ENCODE results near the gene ATG16L1.
"Not testable (repeated sequence)": the region's sequence is repeated elsewhere in the genome, so short reads cannot be mapped to it uniquely, and the experiment has no call there.

ATG16L1 gene

DNA sequence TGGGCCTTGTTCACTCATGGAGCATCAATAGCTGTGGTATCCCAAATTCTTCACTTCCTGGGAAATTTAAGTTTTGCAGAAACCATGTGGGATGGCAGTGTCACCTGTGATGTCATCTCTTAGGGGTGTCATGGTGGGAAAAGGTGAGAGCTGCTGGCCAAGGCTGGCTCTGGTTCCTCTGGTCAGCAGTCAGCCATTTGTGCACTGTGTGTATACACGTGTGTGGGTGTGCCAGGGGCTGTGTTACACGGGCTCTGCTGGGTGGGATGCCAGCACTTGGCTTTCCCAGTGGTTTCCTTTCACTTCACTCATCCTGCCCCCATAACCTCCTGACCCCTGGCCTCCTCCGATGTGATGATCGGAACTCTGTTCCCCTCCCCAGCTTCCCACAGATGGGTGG lies 77.4 kb downstream of the ATG16L1 start:
- no peak for DNase-seq (ENCODE audit: extremely low read depth in 1 of 2, low read depth in 1 of 2)

DNA sequence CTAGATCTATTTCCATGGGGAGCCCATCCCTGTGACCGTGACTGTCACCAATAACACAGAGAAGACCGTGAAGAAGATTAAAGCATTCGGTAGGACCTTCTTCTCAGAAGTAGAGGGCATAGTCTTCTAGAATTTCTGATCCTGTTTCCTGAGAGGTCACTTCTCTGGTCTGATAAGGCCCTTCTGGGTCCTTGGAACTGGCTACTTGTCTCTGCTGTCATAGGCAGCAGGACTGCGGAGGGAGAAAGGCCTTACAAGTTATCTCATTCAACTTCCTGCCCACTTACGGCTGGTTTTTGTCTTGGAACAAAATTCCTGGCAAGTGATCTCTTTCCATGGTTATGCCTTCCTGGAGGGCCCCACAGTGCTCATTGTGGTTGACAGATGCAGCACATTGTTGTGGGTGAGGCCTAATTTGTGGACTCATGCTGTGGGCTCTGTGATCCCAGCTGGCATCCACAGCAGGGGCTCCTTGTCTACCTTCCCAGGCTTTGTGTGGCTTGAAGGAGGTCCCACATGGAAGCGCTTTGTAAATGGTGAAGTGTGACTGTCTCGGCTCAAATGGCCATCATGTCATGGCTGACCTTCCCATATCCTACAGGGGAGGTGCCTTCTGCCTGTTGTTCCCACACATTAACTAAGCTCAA lies 78.1 kb downstream of the ATG16L1 start:
- DNase-seq (ENCODE audit: extremely low read depth in 1 of 2, low read depth in 1 of 2): no peak

DNA sequence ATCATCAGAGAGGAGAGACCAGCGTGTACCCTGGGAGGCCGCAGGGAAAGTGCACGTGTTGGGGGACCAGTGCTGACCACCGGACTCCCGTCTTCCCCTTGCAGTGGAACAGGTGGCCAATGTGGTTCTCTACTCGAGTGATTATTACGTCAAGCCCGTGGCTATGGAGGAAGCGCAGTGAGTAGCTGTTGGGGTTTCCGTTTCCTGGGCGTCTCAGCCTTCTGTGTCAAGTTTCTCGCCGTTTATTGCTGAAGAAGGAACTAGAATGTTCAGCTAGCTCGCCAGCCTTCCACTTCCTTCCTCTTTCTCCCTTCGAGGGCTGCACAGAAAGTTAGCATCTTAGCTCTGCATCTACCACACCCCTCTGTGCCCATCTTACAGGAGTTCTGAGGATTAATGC lies 80.1 kb downstream of the ATG16L1 start:
- peak in 1 of 2 donors; percentile 61 for DNase-seq (ENCODE audit: extremely low read depth in 1 of 2, low read depth in 1 of 2)

DNA sequence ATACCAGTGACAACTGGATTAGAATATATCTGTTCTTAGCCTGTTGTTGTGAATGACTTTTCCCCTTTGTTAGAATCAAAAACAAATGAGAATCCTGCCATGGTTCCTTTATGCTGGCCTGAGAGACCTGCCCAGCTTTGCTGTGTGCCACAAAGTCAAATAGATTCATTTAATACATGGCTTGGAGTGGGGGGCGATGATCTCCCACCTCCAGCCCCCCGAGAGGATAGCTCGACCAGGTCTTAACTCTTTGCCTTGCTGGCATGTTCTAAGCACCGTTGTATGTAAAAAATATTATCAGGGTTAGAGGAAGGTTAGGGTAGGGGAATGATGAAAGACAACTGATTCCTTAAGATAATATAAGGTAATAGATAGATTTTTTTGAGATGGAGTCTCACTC lies 80.7 kb downstream of the ATG16L1 start:
- DNase-seq (ENCODE audit: extremely low read depth in 1 of 2, low read depth in 1 of 2): no peak

DNA sequence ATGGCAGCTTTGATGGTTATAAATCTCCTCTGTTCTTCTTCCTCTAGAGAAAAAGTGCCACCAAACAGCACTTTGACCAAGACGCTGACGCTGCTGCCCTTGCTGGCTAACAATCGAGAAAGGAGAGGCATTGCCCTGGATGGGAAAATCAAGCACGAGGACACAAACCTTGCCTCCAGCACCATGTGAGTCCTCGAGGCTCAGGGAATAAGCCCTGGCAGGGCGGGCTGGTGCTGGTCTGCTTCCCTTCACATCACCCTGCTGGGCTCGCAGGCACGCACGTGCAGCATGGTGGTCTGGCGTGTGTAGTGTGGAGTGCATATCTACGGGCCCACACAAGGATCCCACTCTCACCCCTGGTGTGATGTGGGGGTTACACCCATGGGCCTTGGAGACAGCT lies 83.4 kb downstream of the ATG16L1 start:
- no peak for DNase-seq (ENCODE audit: extremely low read depth in 1 of 2, low read depth in 1 of 2)

DNA sequence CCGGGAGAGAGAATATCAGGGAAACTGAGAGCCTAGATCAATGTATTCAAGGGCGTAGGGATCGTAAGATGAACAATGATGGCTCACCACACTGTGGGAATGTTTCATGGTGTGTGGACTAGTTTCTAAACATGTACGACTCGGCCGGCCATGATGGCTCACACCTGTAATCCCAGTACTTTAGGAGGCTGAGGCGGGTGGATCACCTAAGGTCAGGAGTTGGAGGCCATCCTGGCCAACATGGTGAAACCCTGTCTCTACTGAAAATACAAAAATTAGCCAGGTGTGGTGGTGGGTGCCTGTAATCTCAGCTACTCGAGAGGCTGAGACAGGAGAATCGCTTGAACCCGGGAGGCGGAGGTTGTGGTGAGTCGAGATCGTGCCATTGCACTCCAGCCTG lies 84.6 kb downstream of the ATG16L1 start:
- not testable (repeated sequence) for DNase-seq (ENCODE audit: extremely low read depth in 1 of 2, low read depth in 1 of 2)

DNA sequence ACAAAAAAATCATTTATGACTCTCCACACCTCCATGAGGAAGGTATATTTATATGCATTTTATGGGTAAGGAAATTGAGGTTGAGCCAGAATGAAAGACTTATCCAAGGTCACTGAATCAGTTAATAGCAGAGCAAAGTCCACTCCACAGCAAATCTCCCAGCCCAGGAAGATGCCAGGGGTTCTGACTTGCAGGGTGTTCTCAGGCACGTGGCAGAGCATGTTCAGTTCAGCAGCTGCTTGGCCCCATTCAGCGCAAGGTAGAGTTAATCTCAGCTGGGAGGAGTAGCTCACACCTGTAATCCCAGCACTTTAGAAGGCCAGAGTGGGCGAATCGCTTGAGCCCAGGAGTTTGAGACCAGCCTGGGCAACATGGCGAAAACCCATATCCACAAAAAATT lies 85.1 kb downstream of the ATG16L1 start:
- no peak for DNase-seq (ENCODE audit: extremely low read depth in 1 of 2, low read depth in 1 of 2)

DNA sequence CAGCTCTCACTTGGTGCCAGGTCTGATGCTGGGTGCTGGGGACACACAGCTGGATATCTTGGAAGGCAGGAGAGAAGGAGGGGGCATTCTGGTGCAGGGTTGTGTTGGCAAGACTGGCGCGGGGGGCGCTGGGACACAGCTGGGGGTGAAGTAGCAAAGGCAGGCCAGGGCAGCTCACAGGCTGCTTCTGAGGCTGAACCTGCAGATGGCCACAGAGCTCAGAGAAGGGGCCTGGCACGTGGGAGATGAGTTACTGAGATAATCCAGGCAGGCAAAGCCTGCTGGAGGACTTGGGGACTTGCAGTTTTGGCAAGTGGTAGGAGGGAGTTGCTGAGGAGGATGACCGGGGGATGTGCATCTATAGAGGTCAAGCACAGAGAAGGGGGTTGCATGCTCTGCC lies 86.6 kb downstream of the ATG16L1 start:
- DNase-seq (ENCODE audit: extremely low read depth in 1 of 2, low read depth in 1 of 2): no peak

DNA sequence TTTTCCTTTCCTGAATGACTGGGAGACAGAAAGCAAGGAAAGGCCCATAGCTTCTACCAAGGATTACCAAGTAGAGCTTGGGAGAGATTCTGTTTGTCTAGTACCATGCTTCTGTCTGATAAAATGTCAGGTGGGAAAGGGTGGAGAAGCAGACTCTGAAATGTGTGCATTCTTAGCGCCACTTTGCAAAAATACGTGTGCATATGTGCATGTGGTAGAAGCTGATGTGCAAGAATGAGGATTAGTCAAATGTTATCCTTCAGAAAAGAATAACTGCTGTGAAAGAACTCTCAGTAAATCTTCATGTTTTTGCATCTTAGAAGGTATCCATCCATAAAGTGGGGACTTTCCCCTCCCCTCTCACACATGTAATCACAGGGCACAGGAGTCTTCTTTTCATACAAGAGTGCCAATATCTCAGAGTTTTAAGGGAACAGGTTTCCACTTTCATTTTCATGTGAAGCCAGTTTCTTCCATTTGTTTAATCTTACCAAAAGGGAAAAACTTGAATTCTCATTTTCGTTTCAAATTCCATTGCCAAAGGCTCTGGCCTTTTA lies 87.4 kb downstream of the ATG16L1 start:
- DNase-seq (ENCODE audit: extremely low read depth in 1 of 2, low read depth in 1 of 2): no peak

DNA sequence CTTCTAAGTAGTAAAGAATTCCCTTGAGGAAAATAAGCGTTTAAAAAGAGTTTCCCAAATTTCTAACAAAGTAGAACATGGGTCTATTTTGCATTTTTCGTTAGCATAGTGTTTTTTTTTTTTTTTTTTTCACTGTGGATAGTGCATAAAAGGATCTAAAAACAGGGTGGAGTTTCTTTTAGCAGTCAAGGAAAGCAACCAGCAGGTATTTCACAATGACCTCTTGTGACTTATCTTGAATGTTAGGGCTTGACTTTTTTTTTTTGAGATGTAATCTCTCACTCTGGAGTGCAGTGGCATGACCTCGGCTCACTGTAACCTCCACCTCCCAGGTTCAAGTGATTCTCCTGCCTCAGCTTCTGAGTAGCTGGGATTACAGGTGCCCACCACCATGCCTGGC lies 88.0 kb downstream of the ATG16L1 start:
- no peak for DNase-seq (ENCODE audit: extremely low read depth in 1 of 2, low read depth in 1 of 2)

DNA sequence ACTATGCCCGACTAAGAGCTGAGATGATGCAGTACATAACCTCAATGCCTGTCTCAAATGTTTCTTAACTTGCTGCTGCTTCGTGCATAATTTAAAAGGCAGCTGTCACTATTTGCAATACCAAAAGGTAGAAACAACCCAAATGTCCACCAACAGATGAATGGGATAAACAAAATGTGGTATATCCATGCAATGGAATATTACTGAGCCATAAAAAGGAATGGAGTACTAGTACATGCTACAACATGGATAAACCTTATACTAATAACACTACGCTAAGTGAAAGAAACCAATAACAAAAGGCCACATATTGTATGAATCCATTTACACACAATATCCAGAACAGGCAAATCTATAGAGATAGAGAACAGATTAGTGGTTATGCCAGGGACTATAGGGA lies 89.8 kb downstream of the ATG16L1 start:
- no peak for DNase-seq (ENCODE audit: extremely low read depth in 1 of 2, low read depth in 1 of 2)

DNA sequence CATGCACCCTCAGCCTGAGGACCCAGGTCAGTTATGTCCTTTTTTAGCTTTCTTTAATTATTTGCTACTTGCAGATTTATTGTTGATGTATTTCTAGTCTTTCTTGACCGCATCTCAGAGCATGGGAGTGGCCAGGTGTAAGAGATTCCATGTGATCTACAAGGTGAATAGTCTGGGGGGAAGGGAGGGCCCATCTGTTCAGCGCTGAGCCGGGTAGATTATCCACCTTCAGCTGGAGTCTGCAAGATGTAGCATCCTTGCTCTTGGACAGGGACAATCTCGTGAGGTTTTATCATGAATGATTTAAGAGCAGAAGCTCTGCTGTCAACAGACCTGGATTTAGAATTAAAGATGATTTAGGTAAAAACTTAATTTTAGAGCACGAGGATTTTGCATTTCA lies 90.8 kb downstream of the ATG16L1 start:
- DNase-seq (ENCODE audit: extremely low read depth in 1 of 2, low read depth in 1 of 2): no peak

DNA sequence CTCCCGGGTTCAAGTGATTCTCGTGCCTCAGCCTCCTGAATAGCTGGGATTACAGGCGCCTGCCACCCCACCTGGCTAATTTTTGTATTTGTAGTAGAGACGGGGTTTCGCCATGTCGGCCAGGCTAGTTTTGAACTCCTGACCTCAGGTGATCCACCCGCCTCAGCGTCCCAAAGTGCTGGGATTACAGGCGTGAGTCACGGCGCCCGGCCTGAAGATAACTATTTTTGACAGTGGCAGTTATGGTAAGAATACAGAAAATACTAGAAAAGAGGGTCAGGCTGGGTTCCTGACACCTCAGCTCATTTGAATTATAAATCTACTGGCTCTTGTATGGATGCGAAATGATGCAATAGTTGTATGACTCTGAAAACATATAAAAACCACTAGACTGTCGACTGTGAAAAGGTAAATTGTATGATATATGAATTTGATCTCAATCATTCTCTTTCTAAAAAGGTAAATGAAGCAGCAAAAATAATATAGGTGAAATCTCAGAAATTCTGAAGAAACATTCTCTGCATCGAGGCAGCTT lies 91.8 kb downstream of the ATG16L1 start:
- DNase-seq (ENCODE audit: extremely low read depth in 1 of 2, low read depth in 1 of 2): no peak

Data from stimulated activated CD8-positive, alpha-beta memory T cell treated with anti-CD3 and anti-CD28 coated beads, Interleukin-7, amount 100 ng/mL, for 48 hours (primary cell).